GM12864 (cell line): ENCODE measurements around the gene KMT5C.

Experiments used
- DNase-seq: peaks from one replicate; pipeline ENCODE4 v3.0.0-alpha.2; 2011; ENCODE audit warnings: low read depth
- H3K4me3 ChIP-seq: 2 replicates; pipeline ENCODE4 v1.5.1; 2011; ENCODE audit warnings: mild to moderate bottlenecking, low read depth, low read length, control low read depth
- CTCF ChIP-seq: IDR thresholded peaks from 2 replicates; pipeline ENCODE4 v1.5.1; 2011; ENCODE audit warnings: low read depth, mild to moderate bottlenecking, moderate library complexity, low read length, control low read depth, inconsistent platforms; ENCODE audit errors: missing control alignments

Gene KMT5C

GRCh38 chr19:55362990-55363716 lies 23.5 kb downstream of the KMT5C start, which contains the start of gene GARIN5B:
GARIN5B (minus strand) TSS chr19:55363260; CDS start chr19:55363066, 194 bp downstream.
- no peak for DNase-seq
- no peak for TF ChIP-seq CTCF
- H3K4me3 ChIP-seq, result no peak within 1 kb of the TSS

GRCh38 chr19:55365245-55365644 lies 25.6 kb downstream of the KMT5C start:
- TF ChIP-seq CTCF, result no peak
- no peak for DNase-seq
- H3K4me3 ChIP-seq, result no peak overlapping the region

DNA sequence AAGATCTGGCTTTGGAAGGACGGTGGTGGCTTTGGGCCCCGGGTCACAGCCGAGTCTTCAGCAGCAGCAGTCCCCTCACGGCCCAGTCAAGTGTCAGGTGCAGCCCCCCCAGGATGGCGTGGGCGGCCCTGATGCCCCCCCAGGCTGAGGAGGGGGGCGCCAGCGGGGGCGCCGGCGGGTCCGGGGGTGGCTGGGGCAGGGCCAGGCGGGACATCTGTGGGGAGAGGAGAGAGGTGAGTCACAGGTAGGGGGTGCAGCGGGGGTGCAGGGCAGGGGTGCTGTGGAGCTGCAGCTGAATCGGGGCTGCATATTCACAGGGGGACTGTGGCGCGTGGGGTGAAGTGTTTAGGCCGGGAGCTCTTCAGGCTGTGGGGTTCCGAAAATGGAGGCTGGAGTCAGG lies 26.3 kb downstream of the KMT5C start:
- TF ChIP-seq CTCF, result no peak
- H3K4me3 ChIP-seq, result no peak overlapping the region
- no peak for DNase-seq

DNA sequence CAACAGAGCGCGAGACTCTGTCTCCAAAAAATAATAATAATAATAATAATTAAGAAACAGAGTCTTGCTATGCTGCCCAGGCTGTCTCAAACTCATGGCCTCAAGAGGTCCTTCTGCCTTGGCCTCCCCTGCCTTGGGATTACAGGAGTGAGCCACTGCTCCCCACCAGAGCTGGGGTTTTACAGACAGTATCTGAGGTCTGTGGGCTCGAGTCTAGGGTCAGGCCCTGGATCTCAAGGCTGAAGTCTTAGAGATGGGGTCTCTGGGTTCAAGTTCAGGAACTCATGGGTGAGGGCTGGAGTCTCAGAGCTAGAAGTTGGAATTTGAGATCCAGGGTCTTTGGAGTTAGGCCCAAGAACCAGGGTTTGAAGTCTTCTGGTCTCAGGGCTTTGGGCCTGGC lies 27.1 kb downstream of the KMT5C start:
- no peak overlapping the region for H3K4me3 ChIP-seq
- no peak for DNase-seq
- TF ChIP-seq CTCF, result no peak

DNA sequence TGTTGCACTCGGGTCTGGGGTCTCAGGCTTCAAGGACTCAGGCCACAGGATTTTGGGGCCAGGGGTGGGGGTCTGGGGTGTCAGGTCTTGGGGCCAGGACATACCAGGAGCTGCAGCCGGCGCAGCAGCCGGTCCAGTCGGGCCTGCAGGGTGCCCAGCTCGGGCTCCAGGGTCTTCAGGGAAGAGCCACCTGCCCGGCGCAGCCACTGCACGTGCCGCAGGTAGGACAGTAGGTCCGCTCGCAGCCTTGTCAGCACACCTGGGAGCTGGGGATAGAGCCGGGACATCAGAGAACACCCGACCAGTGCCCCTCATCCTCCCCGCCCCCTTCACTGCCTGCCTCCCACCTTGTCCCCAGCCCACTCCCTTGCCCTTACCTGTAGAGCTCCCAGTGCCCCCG lies 28.4 kb downstream of the KMT5C start:
- H3K4me3 ChIP-seq, result no peak overlapping the region
- DNase-seq, result no peak
- no peak for TF ChIP-seq CTCF

- H3K4me3 ChIP-seq, result no peak overlapping the region
- DNase-seq, result no peak
- TF ChIP-seq CTCF, result no peak
Measured at GRCh38 chr19:55368701-55369563, 29.3 kb downstream of the KMT5C start.
